ENCODE results near the gene SNX8. TPM values are rescaled to one million over a fixed set of nuclear protein-coding genes. Genes with fewer than 3 reads are reported as not detected.

The SNX8 gene, protein sequence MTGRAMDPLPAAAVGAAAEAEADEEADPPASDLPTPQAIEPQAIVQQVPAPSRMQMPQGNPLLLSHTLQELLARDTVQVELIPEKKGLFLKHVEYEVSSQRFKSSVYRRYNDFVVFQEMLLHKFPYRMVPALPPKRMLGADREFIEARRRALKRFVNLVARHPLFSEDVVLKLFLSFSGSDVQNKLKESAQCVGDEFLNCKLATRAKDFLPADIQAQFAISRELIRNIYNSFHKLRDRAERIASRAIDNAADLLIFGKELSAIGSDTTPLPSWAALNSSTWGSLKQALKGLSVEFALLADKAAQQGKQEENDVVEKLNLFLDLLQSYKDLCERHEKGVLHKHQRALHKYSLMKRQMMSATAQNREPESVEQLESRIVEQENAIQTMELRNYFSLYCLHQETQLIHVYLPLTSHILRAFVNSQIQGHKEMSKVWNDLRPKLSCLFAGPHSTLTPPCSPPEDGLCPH
- polyA plus RNA-seq (4.4 and 5.7 TPM in 2 replicates), polyA minus RNA-seq (7.3 and 10.5 TPM in 2 replicates)

GRCh38 chr7:2314209-2314955 lies at the start of gene SNX8:
Gene SNX8, minus strand, starts transcription at chr7:2314441. Its CDS starts 20 bp downstream, at chr7:2314421.
- Histone ChIP-seq H3K79me2 (replicated peaks; ENCODE audit: insufficient read depth, low read length) (no peaks in the 10 kb centered on the region), H3K27me3 (ENCODE audit: insufficient read depth, low read depth, low read length) (no peaks in the 10 kb centered on the region), H3K9ac (ENCODE audit: low read length) (peak within 1 kb of the TSS; percentile 72), H3K9me3 (ENCODE audit: low read length) (no peaks in the 10 kb centered on the region), H2AFZ (ENCODE audit: low read depth, low read length) (peak within 1 kb of the TSS; percentile 73), H3K36me3 (ENCODE audit: insufficient read depth, low read length) (no peaks in the 10 kb centered on the region), H3K27ac (ENCODE audit: low read length) (no peak within 1 kb of the TSS), H3K4me2 (ENCODE audit: low read length) (peak within 1 kb of the TSS; percentile 68), H4K20me1 (ENCODE audit: insufficient read depth) (no peaks in the 10 kb centered on the region), H3F3A (ENCODE audit: insufficient read depth, low read length, poor library complexity, severe bottlenecking) (no peaks in the 10 kb centered on the region), H3K4me3 (ENCODE audit: low read length) (peak within 1 kb of the TSS; percentile 92), H3K9me2 (ENCODE audit: insufficient read depth, low read length) (no peaks in the 10 kb centered on the region)
- TF ChIP-seq SMC3 (conservative IDR thresholded peaks at IDR 0.05; ENCODE audit: poor library complexity) (peak; percentile 21), EZH2 (IDR thresholded peaks at IDR 0.05; ENCODE audit: borderline replicate concordance, insufficient read depth, low read length, poor library complexity, severe bottlenecking) (no peak), RAD21 (conservative IDR thresholded peaks at IDR 0.05) (no peak), EP300 (conservative IDR thresholded peaks at IDR 0.05; ENCODE audit: poor library complexity, severe bottlenecking) (no peak), REST (IDR thresholded peaks at IDR 0.05; ENCODE audit: borderline replicate concordance) (no peak), POLR2AphosphoS5 (IDR thresholded peaks at IDR 0.05) (peak; percentile 28), CTCF (IDR thresholded peaks at IDR 0.05; ENCODE audit: poor library complexity, severe bottlenecking) (no peak), TAF1 (IDR thresholded peaks at IDR 0.05; ENCODE audit: low read depth) (no peak), MXI1 (conservative IDR thresholded peaks at IDR 0.05; ENCODE audit: poor library complexity, severe bottlenecking) (peak; percentile 83)

DNA sequence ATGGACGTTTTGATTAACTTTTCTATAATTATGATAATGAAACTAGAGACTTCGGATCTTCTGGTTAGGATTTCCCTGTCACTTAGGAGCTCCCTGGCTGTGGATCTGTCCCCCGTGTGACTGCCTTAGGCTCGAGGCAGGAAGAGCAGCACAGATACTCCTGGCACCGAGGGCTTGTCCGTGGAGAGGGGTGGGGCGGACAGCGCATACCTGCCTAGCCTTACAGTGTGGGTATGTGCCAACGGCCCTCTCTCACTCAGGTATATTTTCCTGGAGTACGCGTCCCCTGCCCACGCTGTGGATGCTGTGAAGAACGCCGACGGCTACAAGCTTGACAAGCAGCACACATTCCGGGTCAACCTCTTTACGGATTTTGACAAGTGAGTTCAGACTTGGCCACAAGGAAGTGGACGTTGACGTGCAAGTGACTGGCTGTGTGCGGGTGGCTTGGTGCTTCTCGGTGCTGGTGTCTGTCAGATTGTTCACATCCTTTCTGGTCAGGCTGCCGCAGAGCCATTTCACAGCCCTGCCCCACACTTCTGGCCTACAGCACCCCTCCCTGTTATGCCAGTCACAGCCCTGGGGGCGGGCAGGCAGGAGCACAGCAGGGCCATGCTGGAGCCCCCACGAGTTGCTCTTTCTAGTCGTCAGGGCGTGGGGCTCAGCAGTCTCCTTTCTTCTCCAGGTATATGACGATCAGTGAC lies 48.3 kb upstream of the SNX8 start:
- H3K27me3 ChIP-seq (ENCODE audit: insufficient read depth, low read depth, low read length) = no peaks in the 10 kb centered on the region
- no peaks in the 10 kb centered on the region for H3K36me3 ChIP-seq (ENCODE audit: insufficient read depth, low read length)
- no peaks in the 10 kb centered on the region for H3F3A ChIP-seq (ENCODE audit: insufficient read depth, low read length, poor library complexity, severe bottlenecking)
- no peaks in the 10 kb centered on the region for H4K20me1 ChIP-seq (ENCODE audit: insufficient read depth)
- no peak for TF ChIP-seq TAF1 (IDR thresholded peaks at IDR 0.05; ENCODE audit: low read depth)
- no peak for TF ChIP-seq EZH2 (IDR thresholded peaks at IDR 0.05; ENCODE audit: borderline replicate concordance, insufficient read depth, low read length, poor library complexity, severe bottlenecking)
- TF ChIP-seq REST (IDR thresholded peaks at IDR 0.05; ENCODE audit: borderline replicate concordance) = no peak
- H3K27ac ChIP-seq (ENCODE audit: low read length) = no peak overlapping the region
- no peak overlapping the region for H3K4me3 ChIP-seq (ENCODE audit: low read length)
- H3K79me2 ChIP-seq (replicated peaks; ENCODE audit: insufficient read depth, low read length) = peaks cover 25% of the 10 kb centered on the region
- H3K4me2 ChIP-seq (ENCODE audit: low read length) = no peak overlapping the region
- no peaks in the 10 kb centered on the region for H3K9me3 ChIP-seq (ENCODE audit: low read length)
- H2AFZ ChIP-seq (ENCODE audit: low read depth, low read length) = no peak overlapping the region
- no peaks in the 10 kb centered on the region for H3K9me2 ChIP-seq (ENCODE audit: insufficient read depth, low read length)
- no peak overlapping the region for H3K9ac ChIP-seq (ENCODE audit: low read length)

Measured in neural cell (in vitro differentiated cells).